B cell (primary cell): ENCODE measurements around the gene FCHO2. TPM values are rescaled to one million over a fixed set of nuclear protein-coding genes. Genes with fewer than 3 reads are reported as not detected.
"Not testable (repeated sequence)": the region's sequence is repeated elsewhere in the genome, so short reads cannot be mapped to it uniquely, and the experiment has no call there.

Source experiments
- ATAC-seq: fragments of 200-7000 bp; cut with Tn5 transposase; one replicate; pipeline ENCODE4 v1.10.0; 2021; ENCODE audit warnings: low read depth, mild to moderate bottlenecking, moderate number of reproducible peaks, moderate library complexity
- CTCF ChIA-PET: fragments of 350-600 bp; sonication (Branson Sonifier 250); formaldehyde crosslinking; loops from one replicate; lab custom pipeline; 2021; ENCODE audit warnings: antibody characterized with exemption, inconsistent platforms; lab: Charles Lee
- POLR2A ChIA-PET: fragments of 350-600 bp; sonication (Branson Sonifier 250); formaldehyde crosslinking; loops from one replicate; lab custom pipeline; 2021; ENCODE audit warnings: antibody characterized with exemption; lab: Charles Lee
- DNase-seq: peaks from one replicate; pipeline ENCODE4 v3.0.0; 2013
- H2AFZ ChIP-seq: 2 replicates; pipeline ENCODE4 v1.6.1; 2012; ENCODE audit warnings: mild to moderate bottlenecking, low read depth, low read length; ENCODE audit not compliant: insufficient read depth, poor library complexity, severe bottlenecking
- H3K27ac ChIP-seq, 2 donors: 1 replicate in 1 of 2; 2 replicates in 1 of 2; pipeline ENCODE4 v1.5.1; 2012 to 2013; ENCODE audit warnings: low read length in 2 of 2, mild to moderate bottlenecking in 2 of 2, moderate library complexity in 1 of 2
- H3K27me3 ChIP-seq, 4 experiments: fragments of 200-600 bp in 1 of 4; sonication (generic) in 1 of 4; replicated peaks in 1 of 4; 1 replicate in 2 of 4; 2 replicates in 2 of 4; pipeline versions ENCODE4 v1.6.1 to v1.7.0; 2013 to 2016; ENCODE audit warnings: low read length in 3 of 4, mild to moderate bottlenecking in 2 of 4, mixed read lengths in 1 of 4, moderate library complexity in 1 of 4; ENCODE audit not compliant: insufficient read depth in 4 of 4, control insufficient read depth in 3 of 4; ENCODE audit errors: control extremely low read depth in 1 of 4
- H3K36me3 ChIP-seq, 2 experiments: replicated peaks in 1 of 2; 1 replicate in 1 of 2; 2 replicates in 1 of 2; pipeline versions ENCODE4 v1.6.1 to v1.7.1; 2013; ENCODE audit warnings: low read length in 1 of 2; ENCODE audit not compliant: insufficient read depth in 2 of 2, control insufficient read depth in 1 of 2; ENCODE audit errors: control extremely low read depth in 1 of 2, extremely low read depth in 1 of 2
- H3K4me1 ChIP-seq, 2 donors: fragments of 200-600 bp in 1 of 2; sonication (generic) in 1 of 2; 1 replicate in 1 of 2; 2 replicates in 1 of 2; pipeline versions ENCODE4 v1.5.1 to v1.6.1; 2013 to 2017; ENCODE audit warnings: low read length in 2 of 2; ENCODE audit not compliant: control insufficient read depth in 2 of 2, insufficient read depth in 2 of 2
- H3K4me2 ChIP-seq: replicated peaks from 2 replicates; pipeline ENCODE3; 2012; ENCODE audit warnings: mild to moderate bottlenecking, low read depth, low read length; ENCODE audit not compliant: poor library complexity, severe bottlenecking
- H3K4me3 ChIP-seq, 5 experiments: fragments of 200-600 bp in 1 of 5; sonication (generic) in 1 of 5; 1 replicate in 3 of 5; 2 replicates in 2 of 5; pipeline versions ENCODE4 v1.5.1 to v1.7.0; 2011 to 2016; ENCODE audit warnings: low read length in 4 of 5, mild to moderate bottlenecking in 4 of 5, low read depth in 2 of 5, control low read depth in 1 of 5, moderate library complexity in 1 of 5; ENCODE audit not compliant: insufficient read depth in 1 of 5; ENCODE audit errors: control extremely low read depth in 1 of 5, extremely low read depth in 1 of 5
- H3K79me2 ChIP-seq: fragments of 200-600 bp; sonication (generic); one replicate; pipeline ENCODE4 v1.6.0; 2016; ENCODE audit warnings: low read length; ENCODE audit not compliant: control insufficient read depth, insufficient read depth
- H3K9ac ChIP-seq: fragments of 200-600 bp; sonication (generic); 2 replicates; pipeline ENCODE4 v1.6.1; 2017; ENCODE audit warnings: mild to moderate bottlenecking, low read length, moderate library complexity
- H3K9me3 ChIP-seq, 3 donors: one replicate each; pipeline versions ENCODE4 v1.6.1 to v1.7.1; 2013; ENCODE audit warnings: low read length in 2 of 3; ENCODE audit not compliant: control insufficient read depth in 2 of 3, insufficient read depth in 1 of 3; ENCODE audit errors: control extremely low read depth in 1 of 3
- H4K20me1 ChIP-seq: 2 replicates; pipeline ENCODE4 v1.6.0; 2012; ENCODE audit warnings: mild to moderate bottlenecking, low read length; ENCODE audit not compliant: insufficient read depth, control insufficient read depth, poor library complexity, severe bottlenecking
- H3K27ac Mint-ChIP-seq: one replicate; pipeline ENCODE4 v1.8.0; 2021; ENCODE audit warnings: mixed read lengths
- H3K27me3 Mint-ChIP-seq: one replicate; pipeline ENCODE4 v1.8.0; 2021; ENCODE audit warnings: mixed read lengths
- H3K4me1 Mint-ChIP-seq: one replicate; pipeline ENCODE4 v1.8.0; 2021; ENCODE audit warnings: mixed read lengths
- H3K4me3 Mint-ChIP-seq: one replicate; pipeline ENCODE4 v1.8.0; 2021; ENCODE audit warnings: mixed read lengths
- H3K9me3 Mint-ChIP-seq: one replicate; pipeline ENCODE4 v1.8.0; 2022; ENCODE audit warnings: mixed read lengths; ENCODE audit not compliant: insufficient read depth
- CTCF ChIP-seq: fragments of 200-600 bp; IDR thresholded peaks from one replicate; pipeline ENCODE4 v1.8.0; 2022; ENCODE audit warnings: antibody characterized with exemption, mild to moderate bottlenecking
- EZH2 ChIP-seq: IDR thresholded peaks from 2 replicates; pipeline ENCODE4 v1.6.1; 2012; ENCODE audit warnings: borderline replicate concordance, low read depth, mild to moderate bottlenecking, moderate library complexity, low read length; ENCODE audit not compliant: insufficient read depth, poor library complexity, severe bottlenecking
- WGBS: methylation state at CpG from one replicate; pipeline ENCODE4 v1.1.5; 2013; ENCODE audit warnings: missing lambda C conversion rate; ENCODE audit not compliant: insufficient coverage; 5-methylcytosine and 5-hydroxymethylcytosine counted together
- intact Hi-C: fragments of 100-400 bp; cut with micrococcal nuclease; formaldehyde crosslinking; loops from one replicate; pipeline ENCODE4 v1.10.0; 2022
- polyA plus RNA-seq: library from polyadenylated mRNA; depleted of rRNA; stranded (reverse); fragments of >200 nt; gene quantifications from 2 replicates; pipeline ENCODE4 v1.2.3, GENCODE V29; 2012
- total RNA-seq, 2 donors: library from RNA; stranded (reverse); fragments of 120-200 nt in 1 of 2; gene quantifications; 1 replicate in 1 of 2; 2 replicates in 1 of 2; pipeline versions ENCODE4 v1.2.3 to v1.2.4, GENCODE V29; 2013 to 2022

FCHO2 gene
- total and polyA plus RNA-seq, 2 donors (not counting 1 experiment from before 2014, with no cell fraction given), result 1.5 to 11.0 TPM

- Histone ChIP-seq H3K4me3 (no peak overlapping the region), H3K79me2 (no peaks in the 10 kb centered on the region), H2AFZ (no peak overlapping the region), H4K20me1 (no peaks in the 10 kb centered on the region), H3K4me2 (no peak overlapping the region), H3K27me3 (peaks cover 0 to 4% (median 0%) of the 10 kb centered on the region in 4 experiments), H3K36me3 (no peaks in the 10 kb centered on the region), H3K9ac (no peak overlapping the region), H3K4me1 (no peaks in the 10 kb centered on the region), H3K9me3 (peaks cover 0 to 3% (median 0%) of the 10 kb centered on the region in 3 donors), H3K27ac (no peak overlapping the region)
- Mint-ChIP-seq H3K27me3 (peaks cover 20% of the 10 kb centered on the region), H3K4me3 (no peak overlapping the region), H3K27ac (no peak overlapping the region), H3K9me3 (peaks cover 3% of the 10 kb centered on the region), H3K4me1 (no peaks in the 10 kb centered on the region)
- POLR2A ChIA-PET, result no interaction called here
- DNase-seq (no peak), ATAC-seq (no peak)
- intact Hi-C loops, result no loop called here
- no peak for TF ChIP-seq CTCF
- TF ChIP-seq EZH2, result no peak
- CTCF ChIA-PET, result interaction anchor here (1.0 kb wide), 1 partner anchor 31 kb away, joined by 3 read pairs; no protein-coding TSS in a partner anchor
- 96% methylated on average over 19 of the region's 33 CpGs for WGBS
Measured at GRCh38 chr5:72925336-72926010, 30.4 kb upstream of the FCHO2 start.

- H3K27ac Mint-ChIP-seq, POLR2A ChIA-PET, H3K4me2 ChIP-seq, H3K9me3 ChIP-seq, intact Hi-C loops, H3K27me3 ChIP-seq, H3K4me3 Mint-ChIP-seq, H3K4me3 ChIP-seq, H4K20me1 ChIP-seq, H3K27ac ChIP-seq, H3K4me1 Mint-ChIP-seq, CTCF ChIA-PET, H3K4me1 ChIP-seq, DNase-seq, H3K79me2 ChIP-seq, H2AFZ ChIP-seq, ATAC-seq, H3K9me3 Mint-ChIP-seq, H3K9ac ChIP-seq, H3K36me3 ChIP-seq: not testable (repeated sequence)
- peaks cover 18% of the 10 kb centered on the region for H3K27me3 Mint-ChIP-seq
- 100% methylated on average over 2 of the region's 2 CpGs for WGBS
Measured at GRCh38 chr5:72932686-72933085, 23.2 kb upstream of the FCHO2 start.

- H3K9me3 Mint-ChIP-seq, H3K9ac ChIP-seq, H2AFZ ChIP-seq, H3K4me1 ChIP-seq, DNase-seq, H3K36me3 ChIP-seq, H3K4me1 Mint-ChIP-seq, H3K27ac ChIP-seq, ATAC-seq, H3K4me2 ChIP-seq, intact Hi-C loops, H4K20me1 ChIP-seq, H3K9me3 ChIP-seq, H3K27ac Mint-ChIP-seq, H3K27me3 ChIP-seq, H3K4me3 Mint-ChIP-seq, H3K79me2 ChIP-seq, POLR2A ChIA-PET, H3K4me3 ChIP-seq, CTCF ChIA-PET: not testable (repeated sequence)
- 96% methylated on average over 21 of the region's 32 CpGs for WGBS
- H3K27me3 Mint-ChIP-seq, result peaks cover 18% of the 10 kb centered on the region
Measured at GRCh38 chr5:72934953-72935725, 20.7 kb upstream of the FCHO2 start.
